GM18861 (cell line): ENCODE data around the gene AANAT.

ENCODE experiments used
- ATAC-seq: cut with Tn5 transposase; IDR thresholded peaks from one replicate; pipeline ENCODE4 v1.9.1; 2021; ENCODE audit not compliant: unreplicated experiment

The AANAT gene

GRCh38 chr17:76467366-76467765 is at the start of gene AANAT:
Gene AANAT, plus strand, starts transcription at chr17:76467603. Its CDS starts 1,144 bp downstream, at chr17:76468747.
- ATAC-seq, result no peak

GRCh38 chr17:76419576-76420260 is 47.7 kb upstream of the AANAT start:
- no peak for ATAC-seq

- ATAC-seq, result no peak
Observed at GRCh38 chr17:76420356-76421043, 46.9 kb upstream of the AANAT start.

GRCh38 chr17:76421044-76421407 is 46.4 kb upstream of the AANAT start:
- no peak for ATAC-seq

GRCh38 chr17:76422406-76422805 is 45.0 kb upstream of the AANAT start:
- ATAC-seq, result no peak

GRCh38 chr17:76422860-76423259 is 44.5 kb upstream of the AANAT start:
- no peak for ATAC-seq

- ATAC-seq, result no peak
Observed at GRCh38 chr17:76426853-76427252, 40.5 kb upstream of the AANAT start.

GRCh38 chr17:76427501-76428231 is 39.7 kb upstream of the AANAT start:
- ATAC-seq, result no peak

- ATAC-seq, result no peak
Observed at GRCh38 chr17:76428511-76428910, 38.9 kb upstream of the AANAT start.

GRCh38 chr17:76431509-76431908 is 35.9 kb upstream of the AANAT start:
- ATAC-seq, result no peak

- ATAC-seq, result no peak
Observed at GRCh38 chr17:76432004-76432403, 35.4 kb upstream of the AANAT start.

GRCh38 chr17:76432712-76433336 is 34.6 kb upstream of the AANAT start:
- no peak for ATAC-seq

- no peak for ATAC-seq
Observed at GRCh38 chr17:76433693-76434092, 33.7 kb upstream of the AANAT start.

GRCh38 chr17:76434870-76435269 is 32.5 kb upstream of the AANAT start:
- ATAC-seq, result no peak

GRCh38 chr17:76435751-76436150 is 31.7 kb upstream of the AANAT start:
- ATAC-seq, result no peak

GRCh38 chr17:76437467-76438402 is 29.7 kb upstream of the AANAT start:
- no peak for ATAC-seq

GRCh38 chr17:76438906-76439305 is 28.5 kb upstream of the AANAT start:
- no peak for ATAC-seq

GRCh38 chr17:76439314-76439928 is 28.0 kb upstream of the AANAT start:
- ATAC-seq, result no peak

GRCh38 chr17:76440751-76441362 is 26.5 kb upstream of the AANAT start:
- no peak for ATAC-seq
